ENCODE measurements around the gene KCNQ1OT1.

Gene KCNQ1OT1

GRCh38 chr11:2594267-2594666, 105.5 kb downstream of the KCNQ1OT1 start:
- DNase-seq (ENCODE audit: low read depth in 2 of 2) = no peak

GRCh38 chr11:2593393-2593950, 106.3 kb downstream of the KCNQ1OT1 start:
- no peak for DNase-seq (ENCODE audit: low read depth in 2 of 2)

- no peak for DNase-seq (ENCODE audit: low read depth in 2 of 2)
These were observed 107.0 kb downstream of the KCNQ1OT1 start for GRCh38 chr11:2592559-2593392.

GRCh38 chr11:2591805-2592204, 108.0 kb downstream of the KCNQ1OT1 start:
- no peak for DNase-seq (ENCODE audit: low read depth in 2 of 2)

GRCh38 chr11:2590965-2591754, 108.6 kb downstream of the KCNQ1OT1 start:
- no peak for DNase-seq (ENCODE audit: low read depth in 2 of 2)

- no peak for DNase-seq (ENCODE audit: low read depth in 2 of 2)
These were observed 109.4 kb downstream of the KCNQ1OT1 start for GRCh38 chr11:2590131-2590964.

GRCh38 chr11:2589538-2589934, 110.3 kb downstream of the KCNQ1OT1 start:
- DNase-seq (ENCODE audit: low read depth in 2 of 2) = no peak

- DNase-seq (ENCODE audit: low read depth in 2 of 2) = no peak
These were observed 110.8 kb downstream of the KCNQ1OT1 start for GRCh38 chr11:2588809-2589537.

GRCh38 chr11:2587976-2588748, 111.6 kb downstream of the KCNQ1OT1 start:
- DNase-seq (ENCODE audit: low read depth in 2 of 2) = no peak

- DNase-seq (ENCODE audit: low read depth in 2 of 2) = no peak
These were observed 112.5 kb downstream of the KCNQ1OT1 start for GRCh38 chr11:2587132-2587930.

GRCh38 chr11:2586793-2587131, 113.0 kb downstream of the KCNQ1OT1 start:
- no peak for DNase-seq (ENCODE audit: low read depth in 2 of 2)

GRCh38 chr11:2586087-2586792, 113.6 kb downstream of the KCNQ1OT1 start:
- DNase-seq (ENCODE audit: low read depth in 2 of 2) = no peak

GRCh38 chr11:2585566-2586086, 114.2 kb downstream of the KCNQ1OT1 start:
- no peak for DNase-seq (ENCODE audit: low read depth in 2 of 2)

- DNase-seq (ENCODE audit: low read depth in 2 of 2) = no peak
These were observed 114.8 kb downstream of the KCNQ1OT1 start for GRCh38 chr11:2584812-2585565.

- no peak for DNase-seq (ENCODE audit: low read depth in 2 of 2)
These were observed 115.4 kb downstream of the KCNQ1OT1 start for GRCh38 chr11:2584434-2584811.

- no peak for DNase-seq (ENCODE audit: low read depth in 2 of 2)
These were observed 116.2 kb downstream of the KCNQ1OT1 start for GRCh38 chr11:2583605-2583958.

- DNase-seq (ENCODE audit: low read depth in 2 of 2) = no peak
These were observed 116.7 kb downstream of the KCNQ1OT1 start for GRCh38 chr11:2582946-2583604.

All from stimulated activated CD8-positive, alpha-beta memory T cell treated with anti-CD3 and anti-CD28 coated beads, Interleukin-15, amount 100 ng/mL, for 48 hours (primary cell).